GM12892 (cell line): ENCODE results near the gene TP53I3.
"Not testable (repeated sequence)": the region's sequence is repeated elsewhere in the genome, so short reads cannot be mapped to it uniquely, and the experiment has no call there.

Source experiments
- DNase-seq: peaks from one replicate; pipeline ENCODE4 v3.0.0; 2011; ENCODE audit not compliant: insufficient read length
- FAIRE-seq: peaks from 2 replicates; lab custom pipeline; 2011; peaks lifted over from hg19 to GRCh38; lab: Jason Lieb, UNC
- POLR2A ChIP-seq: IDR thresholded peaks from 2 replicates; pipeline ENCODE4 v1.6.1; 2011; ENCODE audit warnings: low read depth, low read length, control low read depth
- POLR2AphosphoS5 ChIP-seq: IDR thresholded peaks from 2 replicates; pipeline ENCODE4 v1.6.1; 2011; ENCODE audit warnings: low read depth, low read length, control low read depth
- TAF1 ChIP-seq: IDR thresholded peaks from 2 replicates; pipeline ENCODE4 v1.6.1; 2011; ENCODE audit warnings: low read depth, mild to moderate bottlenecking, control low read depth, low read length, borderline replicate concordance

The TP53I3 gene

DNA sequence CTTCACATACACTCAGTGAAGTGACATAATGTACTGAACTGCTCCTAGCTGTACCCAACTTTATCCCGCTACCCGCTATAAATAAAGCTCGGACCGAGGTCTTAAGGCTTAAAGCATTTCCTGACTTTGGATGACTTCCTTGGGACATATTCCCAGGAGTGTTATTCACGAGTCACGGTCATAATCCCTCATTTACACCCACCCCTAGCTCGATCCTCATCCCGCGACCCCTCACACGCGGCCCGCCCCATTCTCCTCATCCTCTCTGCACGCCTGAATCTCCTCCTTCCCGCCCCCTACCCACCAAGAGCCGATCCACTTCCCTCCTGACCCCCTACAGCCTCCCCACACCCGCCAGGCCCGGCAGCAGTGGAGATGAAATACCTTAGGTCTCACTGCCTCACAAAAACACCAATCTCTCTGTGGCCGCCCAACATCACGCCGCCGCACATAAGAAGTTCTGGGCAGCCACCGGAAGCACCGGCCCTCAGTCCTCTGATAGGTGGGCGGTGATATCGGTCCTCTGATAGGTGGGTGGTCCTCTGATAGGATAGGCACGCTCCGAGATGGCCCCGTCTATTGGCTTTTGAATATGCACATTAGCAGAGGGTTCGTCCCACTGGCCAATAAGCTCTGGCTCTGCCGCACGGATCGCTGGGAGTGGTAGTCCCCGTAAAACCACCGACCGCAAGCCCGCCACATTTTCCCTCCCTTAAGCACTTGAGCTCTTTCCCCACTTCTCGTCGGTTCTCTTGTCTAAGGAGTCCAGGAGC, 37.5 kb downstream of the TP53I3 start, which contains the start of gene WDCP:
WDCP (minus strand) TSS at position 462 of the 773 bp plus-strand sequence. CDS start 7,897 bp downstream, outside the sequence.
- TF ChIP-seq POLR2AphosphoS5 (peak; percentile 87), TAF1 (peak; percentile 93), POLR2A (peak; percentile 92)
- FAIRE-seq = peak; percentile 93
- DNase-seq = peak; percentile 68

DNA sequence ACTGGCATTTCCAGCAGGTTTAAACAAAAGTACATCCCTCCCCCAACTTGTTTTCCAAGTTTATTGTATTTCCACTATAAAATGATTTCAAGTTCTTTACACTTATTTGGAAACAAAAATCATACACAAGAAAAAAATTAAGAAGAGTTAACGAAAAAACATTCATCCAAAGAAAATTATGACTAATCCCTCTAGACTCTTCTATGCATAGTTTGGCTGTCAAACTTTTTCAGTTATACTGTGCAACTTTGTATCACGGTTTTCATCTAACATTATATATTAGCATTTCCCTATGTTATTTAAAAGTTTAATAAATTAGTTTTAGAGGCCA, 38.1 kb downstream of the TP53I3 start:
- no peak for FAIRE-seq
- no peak for TF ChIP-seq POLR2A
- no peak for DNase-seq

DNA sequence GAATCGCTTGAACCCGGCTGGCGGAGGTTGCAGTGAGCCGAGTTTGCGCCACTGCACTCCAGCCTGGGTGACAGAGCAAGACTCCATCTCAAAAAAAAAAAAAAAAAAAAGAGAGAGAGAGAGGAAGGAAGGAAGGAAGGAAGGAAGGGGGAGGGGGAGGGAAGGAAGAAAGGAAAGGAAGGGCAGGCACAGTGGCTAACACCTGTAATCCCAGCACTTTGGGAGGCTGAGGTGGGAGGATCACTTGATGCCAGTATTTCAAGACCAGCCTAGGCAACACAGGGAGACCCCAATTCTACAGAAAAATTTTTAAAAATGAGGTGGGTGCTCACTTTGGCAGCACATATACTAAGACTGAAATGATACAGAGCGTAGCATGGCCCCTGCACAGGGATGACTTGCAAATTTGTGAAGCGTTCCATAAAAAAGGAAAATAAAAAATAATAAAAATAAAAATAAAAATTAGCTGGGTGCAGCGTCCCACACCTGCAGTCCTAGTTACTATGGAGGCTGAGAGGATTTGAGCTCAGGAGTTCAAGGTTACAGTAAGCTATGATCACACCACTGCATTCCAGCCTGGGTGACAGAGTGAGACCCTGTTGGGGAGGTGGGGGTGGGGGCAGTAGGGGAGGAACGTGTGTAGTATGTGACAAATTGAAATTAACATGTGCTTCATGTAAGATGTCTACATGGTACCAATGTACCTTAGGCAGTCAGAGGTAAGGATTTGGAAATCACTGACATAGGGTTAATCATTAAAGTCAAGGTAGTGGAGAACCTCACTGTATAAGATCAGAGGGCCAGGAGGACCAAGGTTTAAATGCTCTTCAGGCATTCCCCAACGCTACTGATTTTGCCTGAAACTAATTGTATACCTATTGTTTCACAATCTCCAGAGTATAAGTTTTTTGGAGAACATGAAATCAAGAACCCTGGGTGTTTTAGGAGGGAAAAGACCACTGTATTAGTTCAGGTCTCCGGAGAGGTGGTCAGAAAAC, 38.8 kb downstream of the TP53I3 start:
- DNase-seq (no peak), FAIRE-seq (no peak)
- no peak for TF ChIP-seq TAF1

DNA sequence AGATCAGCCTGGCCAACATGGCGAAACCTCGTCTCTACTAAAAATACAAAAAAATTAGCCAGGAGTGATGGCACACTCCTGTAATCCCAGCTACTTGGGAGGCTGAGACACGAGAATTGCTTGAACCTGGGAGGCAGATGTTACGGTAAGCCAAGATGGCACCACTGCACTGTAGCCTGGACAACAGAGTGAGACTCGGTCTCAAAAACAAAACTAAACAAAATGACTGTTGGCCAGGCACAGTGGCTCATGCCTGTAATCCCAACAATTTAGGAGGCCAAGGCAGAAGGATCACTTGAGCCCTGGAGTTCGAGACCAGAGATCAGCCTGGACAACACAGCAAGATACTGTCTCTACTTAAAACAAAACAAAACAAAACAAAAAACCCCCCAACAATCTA, 41.5 kb downstream of the TP53I3 start:
- FAIRE-seq, DNase-seq: not testable (repeated sequence)

DNA sequence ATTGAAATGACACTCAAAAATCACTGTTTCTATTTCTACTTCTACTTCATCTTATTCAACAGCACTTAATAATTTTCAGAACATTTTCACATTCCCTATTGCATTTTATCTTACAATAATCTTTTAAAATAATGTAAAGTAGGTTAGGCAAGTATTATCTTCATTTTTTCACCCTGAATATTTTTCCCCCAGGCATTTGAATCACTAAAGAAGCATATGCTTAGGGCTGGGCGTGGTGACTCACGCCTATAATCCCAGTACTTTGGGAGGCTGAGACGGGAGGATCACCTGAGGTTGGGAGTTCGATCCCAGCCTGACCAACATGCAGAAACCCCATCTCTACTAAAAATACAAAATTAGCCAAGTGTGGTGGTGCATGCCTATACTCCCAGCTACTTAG, 44.1 kb downstream of the TP53I3 start:
- FAIRE-seq (no peak), DNase-seq (no peak)
- TF ChIP-seq POLR2AphosphoS5 = no peak
- TF ChIP-seq POLR2A = no peak
- TF ChIP-seq TAF1 = no peak

DNA sequence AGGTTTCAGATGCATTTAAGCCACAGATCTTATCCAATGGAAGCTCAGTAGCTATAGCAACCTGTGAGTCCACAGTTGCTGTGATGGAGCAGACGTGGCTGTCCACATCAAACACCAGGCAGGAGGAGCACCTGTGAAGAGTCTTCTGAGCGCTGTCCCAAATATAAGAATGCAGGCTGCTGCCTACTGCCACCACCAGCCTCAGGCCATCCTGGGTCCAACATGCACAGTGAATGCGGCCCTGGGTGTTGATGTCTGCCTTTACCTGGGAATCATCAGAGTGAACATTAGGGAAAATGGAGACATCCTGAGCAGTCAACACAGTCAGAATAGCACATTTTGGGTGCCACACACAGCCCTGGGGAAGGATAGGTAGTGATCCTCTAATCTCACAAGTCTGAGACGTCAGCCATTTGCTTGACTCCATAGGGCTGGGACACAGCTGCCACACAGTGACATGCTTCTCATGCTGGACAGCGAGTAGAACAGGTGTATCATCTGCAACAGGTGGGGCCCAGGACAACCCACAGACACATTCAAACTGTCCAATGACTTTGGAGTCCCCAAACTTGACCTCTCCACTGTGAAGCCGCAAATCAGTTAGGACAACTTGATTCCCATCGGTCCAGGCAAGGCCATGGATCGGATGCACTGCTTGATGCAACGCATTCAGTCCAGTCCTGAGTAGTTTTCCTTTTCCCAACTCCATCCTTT, 45.7 kb downstream of the TP53I3 start:
- no peak for TF ChIP-seq TAF1
- TF ChIP-seq POLR2A = no peak
- no peak for TF ChIP-seq POLR2AphosphoS5
- no peak for FAIRE-seq
- no peak for DNase-seq
